Measurements from ENCODE around the gene TFAP2A. TPM values are rescaled to one million over a fixed set of nuclear protein-coding genes. Genes with fewer than 3 reads are reported as not detected.

TFAP2A gene
- total RNA-seq, 1 donor from 2014 or later = 0.39 TPM

DNA sequence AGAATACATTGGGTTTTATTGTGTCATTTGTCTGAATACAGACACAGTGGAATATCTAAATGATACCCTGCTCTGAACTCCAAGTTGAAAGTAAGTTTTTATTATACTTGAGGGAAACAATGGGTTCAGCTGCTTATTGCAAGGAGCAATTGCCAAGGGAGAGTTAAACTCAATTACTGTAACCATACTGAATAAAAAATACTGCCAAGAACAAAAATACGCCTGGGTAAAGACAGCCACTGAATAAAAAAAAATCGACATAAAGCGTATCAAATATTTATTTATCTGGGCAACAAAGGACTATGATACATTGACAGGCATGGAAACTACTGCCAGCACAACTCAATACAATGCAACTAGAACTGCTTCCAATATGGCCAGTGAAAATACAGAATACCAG, 18.1 kb downstream of the TFAP2A start:
- H3K27ac Mint-ChIP-seq = no peak overlapping the region
- H3K4me2 ChIP-seq = no peak overlapping the region
- H3K9me3 Mint-ChIP-seq = peaks cover 7% of the 10 kb centered on the region
- peaks cover 34% of the 10 kb centered on the region for H3F3A ChIP-seq (ENCODE audit: low read depth)
- TF ChIP-seq, protein P1, sequence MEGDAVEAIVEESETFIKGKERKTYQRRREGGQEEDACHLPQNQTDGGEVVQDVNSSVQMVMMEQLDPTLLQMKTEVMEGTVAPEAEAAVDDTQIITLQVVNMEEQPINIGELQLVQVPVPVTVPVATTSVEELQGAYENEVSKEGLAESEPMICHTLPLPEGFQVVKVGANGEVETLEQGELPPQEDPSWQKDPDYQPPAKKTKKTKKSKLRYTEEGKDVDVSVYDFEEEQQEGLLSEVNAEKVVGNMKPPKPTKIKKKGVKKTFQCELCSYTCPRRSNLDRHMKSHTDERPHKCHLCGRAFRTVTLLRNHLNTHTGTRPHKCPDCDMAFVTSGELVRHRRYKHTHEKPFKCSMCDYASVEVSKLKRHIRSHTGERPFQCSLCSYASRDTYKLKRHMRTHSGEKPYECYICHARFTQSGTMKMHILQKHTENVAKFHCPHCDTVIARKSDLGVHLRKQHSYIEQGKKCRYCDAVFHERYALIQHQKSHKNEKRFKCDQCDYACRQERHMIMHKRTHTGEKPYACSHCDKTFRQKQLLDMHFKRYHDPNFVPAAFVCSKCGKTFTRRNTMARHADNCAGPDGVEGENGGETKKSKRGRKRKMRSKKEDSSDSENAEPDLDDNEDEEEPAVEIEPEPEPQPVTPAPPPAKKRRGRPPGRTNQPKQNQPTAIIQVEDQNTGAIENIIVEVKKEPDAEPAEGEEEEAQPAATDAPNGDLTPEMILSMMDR (IDR thresholded peaks at IDR 0.05) = no peak
- TF ChIP-seq EZH2 (IDR thresholded peaks at IDR 0.05) (no peak), EZH2phosphoT487 (IDR thresholded peaks at IDR 0.05) (no peak)
- H2AFZ ChIP-seq (replicated peaks) = no peak overlapping the region
- peaks cover 10% of the 10 kb centered on the region for H3K4me1 Mint-ChIP-seq
- peaks cover 76% of the 10 kb centered on the region for H4K20me1 ChIP-seq (ENCODE audit: low read depth)
- H3K9ac ChIP-seq = no peak overlapping the region
- no peaks in the 10 kb centered on the region for H3K9me3 ChIP-seq (ENCODE audit: low read depth)
- no peaks in the 10 kb centered on the region for H3K36me3 ChIP-seq
- H3K27ac ChIP-seq = no peak overlapping the region
- H3K4me1 ChIP-seq = peaks cover under 1% of the 10 kb centered on the region
- no peak for DNase-seq (ENCODE audit: low spot score)
- H3K27me3 ChIP-seq = peaks cover 100% of the 10 kb centered on the region
- H3K27me3 Mint-ChIP-seq (ENCODE audit: insufficient read depth, low read depth) = peaks cover 94% of the 10 kb centered on the region
- H3K4me3 ChIP-seq = no peak overlapping the region
- no peak overlapping the region for H3K4me3 Mint-ChIP-seq
- no peaks in the 10 kb centered on the region for H3K36me3 Mint-ChIP-seq
- no peaks in the 10 kb centered on the region for H3K79me2 ChIP-seq (ENCODE audit: low read depth)

- Histone ChIP-seq H2AFZ (replicated peaks) (no peak overlapping the region), H3K9me3 (ENCODE audit: low read depth) (no peaks in the 10 kb centered on the region), H3K27ac (no peak overlapping the region), H3F3A (ENCODE audit: low read depth) (peaks cover 42% of the 10 kb centered on the region), H4K20me1 (ENCODE audit: low read depth) (peaks cover 83% of the 10 kb centered on the region), H3K36me3 (no peaks in the 10 kb centered on the region), H3K4me2 (peak overlapping the region; percentile 15), H3K9ac (no peak overlapping the region), H3K27me3 (peaks cover 100% of the 10 kb centered on the region), H3K4me3 (no peak overlapping the region), H3K79me2 (ENCODE audit: low read depth) (no peaks in the 10 kb centered on the region), H3K4me1 (peaks cover 8% of the 10 kb centered on the region)
- peaks cover 93% of the 10 kb centered on the region for H3K27me3 Mint-ChIP-seq (ENCODE audit: insufficient read depth, low read depth)
- H3K4me1 Mint-ChIP-seq = peaks cover 10% of the 10 kb centered on the region
- no peaks in the 10 kb centered on the region for H3K36me3 Mint-ChIP-seq
- H3K4me3 Mint-ChIP-seq = no peak overlapping the region
- DNase-seq (ENCODE audit: low spot score) = peak; percentile 49
- no peak overlapping the region for H3K27ac Mint-ChIP-seq
- TF ChIP-seq EZH2phosphoT487 (IDR thresholded peaks at IDR 0.05) (peak; percentile 76), EZH2 (IDR thresholded peaks at IDR 0.05) (peak; percentile 88)
- TF ChIP-seq, protein P1 (IDR thresholded peaks at IDR 0.05) = no peak
- H3K9me3 Mint-ChIP-seq = peaks cover 7% of the 10 kb centered on the region
Observed at GRCh38 chr6:10395704-10396546, 18.9 kb downstream of the TFAP2A start.

GRCh38 chr6:10395171-10395703, 19.6 kb downstream of the TFAP2A start:
- Histone ChIP-seq H3K4me2 (peak overlapping the region; percentile 15), H3K27me3 (peaks cover 100% of the 10 kb centered on the region), H3K9ac (no peak overlapping the region), H4K20me1 (ENCODE audit: low read depth) (peaks cover 86% of the 10 kb centered on the region), H3F3A (ENCODE audit: low read depth) (peaks cover 48% of the 10 kb centered on the region), H3K4me3 (no peak overlapping the region), H3K79me2 (ENCODE audit: low read depth) (no peaks in the 10 kb centered on the region), H2AFZ (replicated peaks) (no peak overlapping the region), H3K9me3 (ENCODE audit: low read depth) (no peaks in the 10 kb centered on the region), H3K36me3 (no peaks in the 10 kb centered on the region), H3K4me1 (peaks cover 14% of the 10 kb centered on the region), H3K27ac (no peak overlapping the region)
- Mint-ChIP-seq H3K4me3 (no peak overlapping the region), H3K27ac (no peak overlapping the region), H3K27me3 (ENCODE audit: insufficient read depth, low read depth) (peaks cover 92% of the 10 kb centered on the region), H3K9me3 (peaks cover 7% of the 10 kb centered on the region), H3K4me1 (peaks cover 13% of the 10 kb centered on the region), H3K36me3 (no peaks in the 10 kb centered on the region)
- TF ChIP-seq, protein P1 (IDR thresholded peaks at IDR 0.05) = no peak
- TF ChIP-seq EZH2phosphoT487 (IDR thresholded peaks at IDR 0.05) = no peak
- no peak for TF ChIP-seq EZH2 (IDR thresholded peaks at IDR 0.05)
- no peak for DNase-seq (ENCODE audit: low spot score)

Data from neural progenitor cell (in vitro differentiated cells).